Esophagus squamous epithelium (tissue), 4 donors: ENCODE measurements around the gene ZHX3.

Experiments used
- POLR2A ChIP-seq, 4 donors: fragments of 450-650 bp; IDR thresholded peaks; one replicate each; pipeline ENCODE4 v1.6.1; 2017; ENCODE audit warnings: antibody characterized with exemption in 4 of 4, mild to moderate bottlenecking in 4 of 4, moderate library complexity in 3 of 4
- TF ChIP-seq, protein P1 (sequence below), 6 experiments: fragments of 450-650 bp in 4 of 6; fragments of 200-600 bp in 2 of 6; sonication (generic) in 2 of 6; IDR thresholded peaks; one replicate each; pipeline ENCODE4 v1.5.1; 2016 to 2019; ENCODE audit warnings: antibody characterized with exemption in 6 of 6, mild to moderate bottlenecking in 4 of 6, moderate library complexity in 4 of 6

DNA sequence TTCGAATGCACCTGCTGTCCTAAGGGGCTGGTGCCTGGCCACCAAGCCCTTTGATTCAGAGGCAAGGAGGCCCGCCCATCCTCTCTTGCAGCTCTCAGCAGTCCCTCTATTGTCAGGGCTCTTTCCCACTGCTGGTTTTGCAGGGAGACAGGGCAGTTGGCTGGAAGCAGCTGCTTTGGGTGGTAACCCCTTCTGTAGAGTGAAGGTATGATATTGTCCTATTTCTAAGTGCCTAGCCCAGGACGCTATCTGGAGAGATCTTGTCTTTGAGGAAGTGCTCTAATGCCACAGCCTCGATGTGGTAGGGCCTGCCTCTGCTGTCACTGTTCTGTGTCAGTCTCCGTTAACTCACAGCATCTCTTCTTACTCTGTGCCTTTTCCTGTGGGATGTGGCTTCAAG, 174.6 kb downstream of the ZHX3 start:
- TF ChIP-seq, protein P1, sequence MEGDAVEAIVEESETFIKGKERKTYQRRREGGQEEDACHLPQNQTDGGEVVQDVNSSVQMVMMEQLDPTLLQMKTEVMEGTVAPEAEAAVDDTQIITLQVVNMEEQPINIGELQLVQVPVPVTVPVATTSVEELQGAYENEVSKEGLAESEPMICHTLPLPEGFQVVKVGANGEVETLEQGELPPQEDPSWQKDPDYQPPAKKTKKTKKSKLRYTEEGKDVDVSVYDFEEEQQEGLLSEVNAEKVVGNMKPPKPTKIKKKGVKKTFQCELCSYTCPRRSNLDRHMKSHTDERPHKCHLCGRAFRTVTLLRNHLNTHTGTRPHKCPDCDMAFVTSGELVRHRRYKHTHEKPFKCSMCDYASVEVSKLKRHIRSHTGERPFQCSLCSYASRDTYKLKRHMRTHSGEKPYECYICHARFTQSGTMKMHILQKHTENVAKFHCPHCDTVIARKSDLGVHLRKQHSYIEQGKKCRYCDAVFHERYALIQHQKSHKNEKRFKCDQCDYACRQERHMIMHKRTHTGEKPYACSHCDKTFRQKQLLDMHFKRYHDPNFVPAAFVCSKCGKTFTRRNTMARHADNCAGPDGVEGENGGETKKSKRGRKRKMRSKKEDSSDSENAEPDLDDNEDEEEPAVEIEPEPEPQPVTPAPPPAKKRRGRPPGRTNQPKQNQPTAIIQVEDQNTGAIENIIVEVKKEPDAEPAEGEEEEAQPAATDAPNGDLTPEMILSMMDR (IDR thresholded peaks at IDR 0.05) = no peak
- no peak for TF ChIP-seq POLR2A (IDR thresholded peaks at IDR 0.05)
